Ishikawa (cell line): Measurements from ENCODE around the gene TM4SF5.

ENCODE experiments used
- EGR1 ChIP-seq: IDR thresholded peaks from 2 replicates; pipeline ENCODE4 v1.6.1; 2012
- EP300 ChIP-seq: IDR thresholded peaks from 2 replicates; pipeline ENCODE4 v1.6.1; 2012; ENCODE audit warnings: borderline replicate concordance
- TCF12 ChIP-seq: IDR thresholded peaks from 2 replicates; pipeline ENCODE4 v1.6.1; 2012; ENCODE audit warnings: low read depth
- TEAD4 ChIP-seq: IDR thresholded peaks from 2 replicates; pipeline ENCODE4 v1.6.1; 2012
- TF ChIP-seq, protein P1 (sequence below): IDR thresholded peaks from 2 replicates; pipeline ENCODE4 v1.6.1; 2012; ENCODE audit warnings: low read depth, mild to moderate bottlenecking
- TF ChIP-seq, protein P2 (sequence below): IDR thresholded peaks from 2 replicates; pipeline ENCODE4 v1.6.1; 2012

DNA sequence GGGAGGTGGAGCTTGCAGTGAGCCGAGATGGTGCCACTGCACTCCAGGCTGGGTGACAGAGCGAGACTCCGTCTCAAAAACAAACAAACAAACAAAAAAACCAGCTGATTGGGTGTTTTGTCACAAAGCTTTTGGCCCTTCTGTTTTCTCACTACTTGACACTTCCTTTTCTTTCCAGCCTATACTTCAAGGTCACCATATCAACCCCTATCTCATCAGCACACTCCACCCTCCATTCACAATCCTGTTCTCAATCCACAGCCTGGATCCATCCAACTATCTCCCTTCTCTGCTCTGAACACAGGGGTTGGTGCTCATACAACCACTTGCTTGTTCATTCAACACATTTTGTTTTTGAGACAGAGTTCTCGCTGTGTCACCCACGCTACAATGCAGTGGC, 47.0 kb upstream of the TM4SF5 start:
- TF ChIP-seq, protein P1, sequence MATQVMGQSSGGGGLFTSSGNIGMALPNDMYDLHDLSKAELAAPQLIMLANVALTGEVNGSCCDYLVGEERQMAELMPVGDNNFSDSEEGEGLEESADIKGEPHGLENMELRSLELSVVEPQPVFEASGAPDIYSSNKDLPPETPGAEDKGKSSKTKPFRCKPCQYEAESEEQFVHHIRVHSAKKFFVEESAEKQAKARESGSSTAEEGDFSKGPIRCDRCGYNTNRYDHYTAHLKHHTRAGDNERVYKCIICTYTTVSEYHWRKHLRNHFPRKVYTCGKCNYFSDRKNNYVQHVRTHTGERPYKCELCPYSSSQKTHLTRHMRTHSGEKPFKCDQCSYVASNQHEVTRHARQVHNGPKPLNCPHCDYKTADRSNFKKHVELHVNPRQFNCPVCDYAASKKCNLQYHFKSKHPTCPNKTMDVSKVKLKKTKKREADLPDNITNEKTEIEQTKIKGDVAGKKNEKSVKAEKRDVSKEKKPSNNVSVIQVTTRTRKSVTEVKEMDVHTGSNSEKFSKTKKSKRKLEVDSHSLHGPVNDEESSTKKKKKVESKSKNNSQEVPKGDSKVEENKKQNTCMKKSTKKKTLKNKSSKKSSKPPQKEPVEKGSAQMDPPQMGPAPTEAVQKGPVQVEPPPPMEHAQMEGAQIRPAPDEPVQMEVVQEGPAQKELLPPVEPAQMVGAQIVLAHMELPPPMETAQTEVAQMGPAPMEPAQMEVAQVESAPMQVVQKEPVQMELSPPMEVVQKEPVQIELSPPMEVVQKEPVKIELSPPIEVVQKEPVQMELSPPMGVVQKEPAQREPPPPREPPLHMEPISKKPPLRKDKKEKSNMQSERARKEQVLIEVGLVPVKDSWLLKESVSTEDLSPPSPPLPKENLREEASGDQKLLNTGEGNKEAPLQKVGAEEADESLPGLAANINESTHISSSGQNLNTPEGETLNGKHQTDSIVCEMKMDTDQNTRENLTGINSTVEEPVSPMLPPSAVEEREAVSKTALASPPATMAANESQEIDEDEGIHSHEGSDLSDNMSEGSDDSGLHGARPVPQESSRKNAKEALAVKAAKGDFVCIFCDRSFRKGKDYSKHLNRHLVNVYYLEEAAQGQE, result no peak
- TF ChIP-seq EGR1, result no peak
- TF ChIP-seq, protein P2, sequence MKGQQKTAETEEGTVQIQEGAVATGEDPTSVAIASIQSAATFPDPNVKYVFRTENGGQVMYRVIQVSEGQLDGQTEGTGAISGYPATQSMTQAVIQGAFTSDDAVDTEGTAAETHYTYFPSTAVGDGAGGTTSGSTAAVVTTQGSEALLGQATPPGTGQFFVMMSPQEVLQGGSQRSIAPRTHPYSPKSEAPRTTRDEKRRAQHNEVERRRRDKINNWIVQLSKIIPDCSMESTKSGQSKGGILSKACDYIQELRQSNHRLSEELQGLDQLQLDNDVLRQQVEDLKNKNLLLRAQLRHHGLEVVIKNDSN, result no peak
- TF ChIP-seq EP300, result no peak
- TF ChIP-seq TEAD4, result no peak
- TF ChIP-seq TCF12, result no peak
